ENCODE measurements around the gene PNMA8B.

DNA sequence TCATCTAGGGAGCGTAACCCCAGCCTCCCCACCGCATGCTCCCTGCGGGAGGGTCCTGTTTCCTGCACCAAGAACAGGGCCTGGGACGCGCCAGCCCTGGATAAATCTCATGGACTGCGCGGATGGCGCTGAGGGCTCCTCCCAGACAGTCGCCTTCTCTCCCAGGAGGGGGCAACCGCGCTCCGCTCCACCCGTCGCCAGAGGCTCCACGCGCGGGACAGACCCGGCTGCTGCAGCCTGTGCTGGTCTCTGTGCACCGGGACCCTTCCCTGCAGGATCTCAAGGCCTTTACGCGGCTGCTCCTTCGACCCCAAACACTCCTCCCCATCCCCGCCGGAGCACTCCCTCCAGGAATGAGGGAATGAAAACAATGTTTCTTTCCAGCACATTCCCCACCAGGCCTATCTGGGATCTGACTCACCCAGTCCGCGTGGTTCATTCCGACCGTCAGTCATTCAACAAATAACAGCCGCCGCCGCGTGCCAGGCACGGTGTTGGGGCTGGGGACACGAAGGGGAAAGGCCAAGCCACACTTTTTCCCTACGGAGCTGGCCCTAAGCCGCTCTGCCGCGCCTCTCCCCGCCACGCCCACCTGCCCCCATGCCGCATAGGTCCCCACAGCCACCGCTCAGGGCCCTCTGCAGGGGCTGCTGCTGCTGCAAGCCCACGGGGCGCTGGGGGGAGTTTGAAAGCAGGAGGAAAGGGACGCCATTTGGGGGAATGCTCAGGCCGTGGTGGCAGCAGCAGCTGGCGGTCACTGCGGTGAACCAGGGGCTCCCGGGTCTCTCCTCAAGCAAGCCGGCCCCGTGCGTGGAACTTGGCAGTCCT lies 6.0 kb downstream of the PNMA8B start:
- TF ChIP-seq CTCF (IDR thresholded peaks at IDR 0.05) (peak; percentile 67), ZFX (IDR thresholded peaks at IDR 0.05; ENCODE audit: borderline replicate concordance) (no peak)

Data from 22Rv1 (cell line).